SK-N-SH treated with all-trans-retinoic acid at 6 μM for 48 hours (cell line): ENCODE data around the gene CYP1A2.

Experiments
- POU6F1 ChIP-seq: fragments of 250-450 bp; sonication (Bioruptor Pico); IDR thresholded peaks from 2 replicates; pipeline ENCODE4 v1.8.0; 2021; ENCODE audit warnings: low read depth, mild to moderate bottlenecking, moderate library complexity, borderline replicate concordance
- RARB ChIP-seq: fragments of 250-450 bp; sonication (Bioruptor Pico); IDR thresholded peaks from 2 replicates; pipeline ENCODE4 v1.8.0; 2021; ENCODE audit warnings: mild to moderate bottlenecking, moderate library complexity
- TSHZ2 ChIP-seq: fragments of 250-450 bp; sonication (Bioruptor Pico); IDR thresholded peaks from 2 replicates; pipeline ENCODE4 v1.5.0; 2020; ENCODE audit warnings: mild to moderate bottlenecking, moderate library complexity
- ZNF565 ChIP-seq: fragments of 450-650 bp; formaldehyde crosslinking; conservative IDR thresholded peaks from 2 replicates; pipeline ENCODE4 v1.5.0; 2020; ENCODE audit warnings: low read depth, mild to moderate bottlenecking, moderate library complexity

- TF ChIP-seq ZNF565 (CRISPR knock-in tag) (no peak), POU6F1 (CRISPR knock-in tag) (no peak), TSHZ2 (no peak), RARB (CRISPR knock-in tag) (no peak)
These were observed 26.1 kb upstream of the CYP1A2 start for GRCh38 chr15:74722591-74722990.
